GM18505 (cell line): ENCODE measurements around the gene LRRC28.
A peak's percentile ranks its signal among the peaks of the same experiment; 100 is the strongest.

Source experiments
- ATAC-seq: cut with Tn5 transposase; IDR thresholded peaks from one replicate; pipeline ENCODE4 v1.9.1; 2021; ENCODE audit not compliant: unreplicated experiment
- POLR2A ChIP-seq: IDR thresholded peaks from 4 replicates; pipeline ENCODE4 v1.6.1; 2011; ENCODE audit warnings: borderline replicate concordance; ENCODE audit not compliant: insufficient read depth, insufficient read length; ENCODE audit errors: extremely low read depth

Gene LRRC28

DNA sequence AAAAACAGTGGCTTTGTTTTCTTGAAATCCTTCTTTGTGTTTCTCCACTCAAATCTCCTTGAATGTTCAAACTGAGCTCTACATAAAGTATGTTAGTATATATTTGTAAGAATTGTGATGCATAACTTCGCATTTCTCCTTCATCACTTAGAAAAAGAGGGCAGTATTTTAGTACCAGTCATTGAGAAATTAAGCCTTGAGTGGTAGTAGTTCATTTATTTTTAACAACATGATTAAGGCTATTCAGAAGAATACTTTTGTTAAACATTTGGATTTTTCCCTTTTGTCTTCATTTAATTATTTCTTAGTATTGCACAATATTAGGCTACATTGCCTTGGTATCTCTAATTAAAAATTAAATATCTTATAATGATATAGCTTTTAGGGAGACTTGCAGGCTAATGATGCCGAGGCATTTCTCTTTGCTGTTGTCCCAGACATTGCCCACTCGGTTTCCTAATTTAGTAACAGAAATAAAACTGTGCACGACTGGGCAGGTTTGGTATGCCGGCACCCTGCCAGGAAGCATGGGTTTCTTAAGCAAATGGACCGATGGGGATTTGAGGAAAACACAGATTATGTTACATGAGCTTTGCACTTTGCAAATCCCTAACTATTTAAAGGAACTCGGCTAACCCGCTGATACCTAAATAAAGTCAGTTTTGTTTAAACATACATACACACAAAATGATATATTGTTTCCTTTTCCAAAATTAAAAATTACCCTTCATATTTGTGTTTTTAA is 54.7 kb downstream of the LRRC28 start:
- ATAC-seq = no peak
- no peak for TF ChIP-seq POLR2A

DNA sequence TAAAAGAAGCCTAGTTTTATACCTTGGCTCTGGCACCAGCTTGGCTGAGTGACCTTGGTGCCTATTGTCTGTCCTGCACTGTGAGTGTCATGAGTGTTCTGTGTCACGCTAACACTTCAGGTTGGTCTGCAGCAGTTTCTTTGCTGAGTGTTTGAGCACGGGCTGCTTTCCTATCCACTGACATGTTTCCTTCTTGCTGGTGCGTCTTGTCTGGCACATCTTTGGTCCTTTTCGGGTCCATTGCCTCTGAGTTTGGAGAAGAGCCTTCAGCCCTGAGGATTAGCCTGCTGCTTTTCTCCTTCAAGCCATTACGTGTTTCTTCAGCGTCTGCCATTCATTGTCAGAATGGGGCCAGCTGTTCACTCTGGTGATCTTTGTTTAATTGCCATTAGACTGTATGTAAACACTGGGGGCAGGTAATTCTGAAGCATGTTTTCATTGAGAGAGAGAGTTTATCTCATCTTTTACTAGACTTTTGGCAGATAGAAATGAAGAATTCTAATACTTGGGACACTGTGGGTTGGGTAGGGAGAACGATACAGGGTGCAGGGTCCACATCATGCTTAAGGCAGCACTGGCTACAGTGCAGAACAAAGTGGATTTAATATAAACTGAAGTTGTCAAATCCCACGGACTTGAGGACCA is 55.5 kb downstream of the LRRC28 start:
- no peak for TF ChIP-seq POLR2A

DNA sequence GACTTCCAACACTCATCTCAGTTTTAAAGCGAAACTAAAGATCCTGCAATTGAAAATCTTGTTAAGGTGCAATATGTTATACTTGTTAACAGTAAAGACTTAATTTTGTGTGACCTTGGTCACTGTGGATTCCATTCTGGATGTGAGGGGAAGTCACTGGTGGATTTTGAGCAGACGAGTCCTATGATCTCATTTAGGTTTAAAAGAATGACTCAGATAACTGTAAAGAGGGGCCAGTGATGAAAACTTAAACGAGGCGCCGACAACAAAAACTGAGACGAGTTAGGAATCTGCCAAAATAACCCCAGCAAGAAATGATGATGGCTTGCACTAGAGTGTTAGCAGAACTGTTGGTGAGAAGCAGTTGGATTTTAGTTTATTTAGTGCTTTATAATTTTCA is 56.5 kb downstream of the LRRC28 start:
- no peak for TF ChIP-seq POLR2A
- no peak for ATAC-seq

More for the DNA sequence above, 55.5 kb downstream of the LRRC28 start:
- no peak for ATAC-seq

DNA sequence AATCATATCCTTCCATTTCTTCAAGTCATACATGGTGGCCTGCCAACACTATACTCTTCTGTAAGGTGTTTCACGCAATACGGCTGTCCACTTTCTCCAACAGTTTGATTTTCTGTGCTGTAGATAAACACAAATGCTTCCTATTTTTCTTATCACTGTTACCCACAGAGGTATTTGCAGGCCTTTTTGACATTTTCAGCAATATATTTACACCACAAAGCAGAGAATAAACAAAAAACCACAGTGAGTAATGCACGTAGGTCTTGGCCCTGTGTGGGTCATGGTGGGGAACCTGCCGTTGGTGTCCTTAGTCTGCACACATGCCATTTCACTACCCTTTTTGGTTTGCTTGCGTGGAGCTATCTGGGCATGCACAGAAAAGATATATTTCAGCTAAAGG is 59.5 kb downstream of the LRRC28 start:
- no peak for TF ChIP-seq POLR2A
- no peak for ATAC-seq

DNA sequence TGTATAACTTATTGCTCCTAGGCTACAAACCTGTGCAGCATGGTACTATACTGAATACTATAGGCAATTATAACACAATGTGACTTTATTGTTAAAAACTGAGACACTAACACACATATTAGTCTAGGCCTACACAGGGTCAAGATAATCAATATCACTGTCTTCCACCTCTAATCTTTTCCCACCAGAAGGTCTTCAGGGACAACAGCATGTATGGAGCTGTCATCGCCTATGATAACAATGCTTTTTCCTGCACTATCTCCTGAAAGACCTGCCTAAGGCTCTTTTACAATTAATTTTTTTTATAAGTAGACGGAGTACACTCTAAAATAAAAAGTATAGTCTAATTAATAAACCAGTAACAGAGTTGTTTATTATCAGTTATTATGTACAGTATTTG is 60.9 kb downstream of the LRRC28 start:
- no peak for ATAC-seq
- no peak for TF ChIP-seq POLR2A

- ATAC-seq = no peak
- TF ChIP-seq POLR2A = no peak
Measured at GRCh38 chr15:99312794-99313193, 61.5 kb downstream of the LRRC28 start.

- ATAC-seq = no peak
- no peak for TF ChIP-seq POLR2A
Measured at GRCh38 chr15:99315636-99316035, 64.4 kb downstream of the LRRC28 start.

DNA sequence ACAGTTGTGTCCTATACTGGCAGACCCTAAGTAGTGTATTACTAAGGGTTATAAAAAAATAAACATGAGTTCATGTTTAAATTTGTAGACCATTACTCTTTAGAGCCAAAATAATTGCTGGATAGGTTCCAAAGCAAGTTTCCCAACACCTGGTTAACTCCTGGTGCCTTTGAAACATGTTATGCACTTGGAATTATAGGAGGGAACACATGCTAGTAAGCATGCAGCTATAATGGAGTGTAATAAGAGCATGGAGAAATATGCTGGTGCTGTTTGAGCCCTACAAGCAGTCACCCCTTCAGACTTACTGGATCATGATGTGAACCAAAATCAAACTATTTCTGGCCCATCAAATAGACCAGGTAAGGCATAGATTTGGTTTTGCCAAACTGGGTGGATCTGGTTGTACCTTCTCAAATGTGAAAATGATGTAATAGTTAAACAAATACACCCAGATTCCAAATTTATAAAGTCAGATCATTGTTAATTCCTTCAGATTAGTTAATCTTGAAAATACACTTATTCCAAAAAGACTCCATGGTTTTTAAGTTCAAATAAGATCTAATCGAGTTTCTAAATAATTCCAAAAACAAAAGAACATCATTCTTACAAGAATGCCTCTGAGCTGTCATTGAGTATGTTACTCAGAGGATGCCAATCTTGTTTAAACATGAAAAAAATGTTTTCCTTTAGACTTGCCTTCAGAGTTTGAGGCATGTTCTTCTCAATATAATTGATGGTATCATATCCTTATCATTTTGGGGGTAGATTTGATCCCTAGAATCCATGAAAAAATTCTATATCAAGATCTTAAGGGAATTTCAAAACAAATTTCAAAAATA is 69.3 kb downstream of the LRRC28 start:
- ATAC-seq = no peak
- TF ChIP-seq POLR2A = no peak

GRCh38 chr15:99321468-99321867 is 70.2 kb downstream of the LRRC28 start:
- TF ChIP-seq POLR2A = no peak
- ATAC-seq = no peak

- no peak for ATAC-seq
- TF ChIP-seq POLR2A = no peak
Measured at GRCh38 chr15:99322643-99323405, 71.5 kb downstream of the LRRC28 start.

DNA sequence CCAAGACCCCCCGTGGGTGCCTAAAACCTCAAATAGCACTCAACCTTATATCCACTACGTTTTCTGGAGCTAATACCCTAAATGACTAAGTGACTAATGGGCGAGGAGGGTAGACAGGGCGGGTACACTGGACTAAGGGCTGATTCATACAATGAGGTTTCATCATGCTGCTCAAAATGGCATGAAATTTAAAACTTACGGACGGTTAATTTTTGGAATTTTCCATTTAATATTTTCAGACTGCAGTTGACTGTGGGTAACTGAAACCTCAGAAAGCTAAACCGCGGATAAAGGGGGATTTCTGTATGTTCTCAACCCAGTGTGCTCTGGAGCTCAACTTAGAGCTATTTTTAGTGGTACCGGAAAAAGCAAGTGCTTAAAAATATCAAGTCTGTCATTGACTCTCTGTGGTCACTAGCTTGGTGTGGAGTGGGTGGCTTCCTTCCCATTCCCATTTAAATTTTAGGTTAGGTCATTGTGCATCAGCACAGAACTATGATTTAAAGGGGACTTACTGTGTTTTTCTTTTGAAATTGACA is 72.9 kb downstream of the LRRC28 start:
- peak; percentile 71 for ATAC-seq
- TF ChIP-seq POLR2A = no peak

- ATAC-seq = no peak
- TF ChIP-seq POLR2A = no peak
Measured at GRCh38 chr15:99324700-99325099, 73.4 kb downstream of the LRRC28 start.

GRCh38 chr15:99326235-99326634 is 75.0 kb downstream of the LRRC28 start:
- ATAC-seq = no peak

More at GRCh38 chr15:99326235-99326634, 75.0 kb downstream of the LRRC28 start:
- no peak for TF ChIP-seq POLR2A
